Measurements from ENCODE around the gene G6PD. TPM values are rescaled to one million over a fixed set of nuclear protein-coding genes. Genes with fewer than 3 reads are reported as not detected.

Gene G6PD
- total RNA-seq = 10 to 100 TPM; 59.0 to 68.1 TPM

GRCh38 chrX:154546354-154547244, at the start of gene G6PD:
TSS of gene G6PD (minus strand) at chrX:154546846. CDS start at chrX:154546155, 691 bp downstream.

GRCh38 chrX:154584585-154585183, 38.0 kb upstream of the G6PD start, which contains the start of gene CTAG1A:
TSS of gene CTAG1A (plus strand) at chrX:154585133. CDS start at chrX:154585207, 74 bp downstream.

DNA sequence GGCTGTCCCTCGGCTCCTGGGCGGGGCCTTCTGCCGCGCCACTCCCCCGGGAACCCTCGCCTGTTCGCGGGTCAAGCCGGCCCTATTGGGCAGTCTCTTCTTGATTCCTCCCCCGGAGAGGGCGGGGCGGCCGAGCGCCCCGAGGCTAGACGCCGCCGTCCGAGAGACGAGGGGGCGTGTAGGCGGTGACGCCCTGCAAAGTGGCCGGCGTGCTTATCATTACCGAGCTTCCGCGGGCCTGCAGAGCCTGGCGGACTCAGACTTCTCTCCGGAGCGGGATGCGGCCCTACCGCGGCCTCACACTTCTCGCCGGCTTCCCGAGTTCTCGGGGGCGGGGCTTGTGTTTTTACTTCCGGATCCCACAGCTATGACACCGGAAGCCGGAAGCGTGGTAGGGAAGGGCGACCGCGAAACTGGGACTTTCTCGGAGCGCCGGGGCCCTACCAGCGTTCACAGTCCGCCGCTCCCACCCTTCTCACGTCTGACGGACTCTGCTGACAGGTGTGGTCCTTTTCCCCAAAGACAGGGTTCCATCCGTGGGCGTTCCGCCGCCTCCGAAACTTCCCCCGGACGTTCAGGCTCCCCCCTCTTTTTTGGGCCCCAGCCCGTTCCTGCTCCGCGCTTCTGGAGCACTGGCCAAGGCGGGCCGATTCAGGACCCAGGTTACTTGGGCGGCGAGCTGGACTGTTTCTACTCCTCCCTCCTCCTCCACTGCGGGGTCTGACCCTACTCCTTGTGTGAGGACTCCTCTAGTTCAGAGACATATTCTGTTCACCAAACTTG, 790 bp upstream of the G6PD start, which contains the start of gene IKBKG:
TSS of gene IKBKG (plus strand) at position 376 of the 783 bp plus-strand sequence. CDS start 4,383 bp downstream, outside the sequence.

GRCh38 chrX:154515966-154516655, 30.5 kb downstream of the G6PD start, which contains the start of gene FAM3A:
TSS of gene FAM3A (minus strand) at chrX:154516232. CDS start at chrX:154515772, 460 bp downstream.

DNA sequence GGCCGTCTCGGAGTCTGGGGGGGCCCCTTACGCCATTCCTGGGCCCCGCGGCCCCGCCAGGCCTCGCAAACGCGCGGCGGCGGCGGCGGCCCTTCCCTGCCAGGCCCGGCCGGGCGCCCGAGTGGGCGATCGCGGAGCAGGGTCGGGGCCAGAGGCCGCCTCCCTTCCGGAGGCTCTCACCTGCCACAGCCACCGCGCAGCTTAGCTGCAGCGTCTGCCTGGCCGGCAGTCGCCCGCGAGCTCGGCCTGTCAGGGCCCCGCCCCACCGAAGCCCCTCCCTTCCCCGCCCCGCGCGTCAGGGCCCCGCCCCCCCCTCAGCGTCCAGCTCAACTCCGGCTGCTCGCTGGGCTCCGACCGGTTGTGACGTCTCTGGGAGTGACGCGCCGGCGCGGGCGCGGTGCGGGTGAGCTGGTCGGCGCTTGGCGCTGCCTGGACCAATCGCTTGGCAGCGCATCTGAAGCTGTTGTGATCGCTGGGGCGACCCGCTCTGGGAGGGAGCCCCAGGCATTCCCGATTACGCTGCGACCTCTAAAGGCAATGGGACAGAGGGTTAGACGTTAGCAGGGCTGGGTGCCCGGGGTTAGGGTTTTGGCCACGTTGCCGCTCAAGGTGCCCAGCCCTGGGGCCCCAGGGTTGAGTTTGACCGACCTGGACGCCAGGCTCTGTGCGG, 56.1 kb downstream of the G6PD start, which contains the start of gene SLC10A3:
TSS of gene SLC10A3 (minus strand) at position 216 of the 670 bp plus-strand sequence. CDS start 1,689 bp downstream, outside the sequence.

GRCh38 chrX:154486396-154487207, 60.0 kb downstream of the G6PD start, which contains the start of gene UBL4A:
TSS of gene UBL4A (minus strand) at chrX:154486615. CDS start at chrX:154486584, 31 bp downstream.

Other genes starting within 250 kb of the G6PD start
- 1,000 to 10,000 TPM; 1,016 to 1,083 TPM for gene FLNA, start 172.2 kb downstream of the G6PD start, total RNA-seq
- gene EMD, start 167.6 kb downstream of the G6PD start, total RNA-seq = 10 to 100 TPM; 45.9 to 47.5 TPM
- gene RPL10, start 148.5 kb downstream of the G6PD start, total RNA-seq = 1,000 to 10,000 TPM; 5,348 to 5,626 TPM
- 10 to 100 TPM; 23.2 to 27.2 TPM for gene DNASE1L1, start 137.6 kb downstream of the G6PD start, total RNA-seq
- gene TAFAZZIN, start 135.3 kb downstream of the G6PD start, total RNA-seq = 100 to 1,000 TPM in 1 of 2 experiments, 10 to 100 TPM in 1; 91.4 to 101 TPM
- 10 to 100 TPM; 46.2 to 51.2 TPM for gene ATP6AP1, start 118.2 kb downstream of the G6PD start, total RNA-seq
- gene GDI1, start 109.7 kb downstream of the G6PD start, total RNA-seq = 100 to 1,000 TPM; 105 to 108 TPM
- gene FAM50A, start 102.7 kb downstream of the G6PD start, total RNA-seq = 10 to 100 TPM; 65.1 to 69.0 TPM
- gene PLXNA3, start 88.6 kb downstream of the G6PD start, total RNA-seq = 10 to 100 TPM; 41.2 to 47.6 TPM
- 10 to 100 TPM; 35.9 to 39.2 TPM for gene LAGE3, start 67.6 kb downstream of the G6PD start, total RNA-seq
- gene UBL4A, start 60.2 kb downstream of the G6PD start, total RNA-seq = 10 to 100 TPM; 42.6 to 45.7 TPM
- gene SLC10A3, start 56.2 kb downstream of the G6PD start, total RNA-seq = 10 to 100 TPM; 25.5 to 25.8 TPM
- 10 to 100 TPM; 32.3 to 32.7 TPM for gene FAM3A, start 30.6 kb downstream of the G6PD start, total RNA-seq
- 10 to 100 TPM; 43.4 to 45.5 TPM for gene IKBKG, start 774 bp upstream of the G6PD start, total RNA-seq
- gene CTAG1A, start 38.3 kb upstream of the G6PD start, total RNA-seq = not detected
- not detected for gene CTAG1B, start 72.4 kb upstream of the G6PD start, total RNA-seq
- not detected for gene CTAG2, start 106.7 kb upstream of the G6PD start, total RNA-seq
- 1 to 10 TPM; 4.5 to 5.7 TPM for gene GAB3, start 204.2 kb upstream of the G6PD start, total RNA-seq
- 10 to 100 TPM; 52.8 to 55.8 TPM for gene DKC1, start 216.0 kb upstream of the G6PD start, total RNA-seq

Data from activated naive CD4-positive, alpha-beta T cell treated with anti-CD3 and anti-CD28 coated beads, Interleukin-2, amount 10 ng/mL, durations not matched to agents 5 hours and 36 hours (primary cell).